Kidney (tissue), 14 donors: ENCODE data around the gene EIF5AL1. TPM values are rescaled to one million over a fixed set of nuclear protein-coding genes. Genes with fewer than 3 reads are reported as not detected.

ENCODE experiments used
- DNase-seq, 5 donors: peaks; one replicate each; pipeline ENCODE4 v3.0.0-alpha.2; 2013 to 2020
- FAIRE-seq: peaks from 2 replicates; lab custom pipeline; 2012; peaks lifted over from hg19 to GRCh38; lab: Jason Lieb, UNC
- H3K27ac ChIP-seq, 2 donors: one replicate each; pipeline ENCODE4 v1.7.0; 2013; ENCODE audit warnings: low read depth in 2 of 2, low read length in 2 of 2, inconsistent platforms in 1 of 2
- H3K27me3 ChIP-seq: one replicate; pipeline ENCODE4 v1.7.1; 2013; ENCODE audit warnings: low read length, inconsistent platforms; ENCODE audit not compliant: control insufficient read depth, insufficient read depth
- H3K36me3 ChIP-seq, 3 donors: one replicate each; pipeline versions ENCODE4 v1.7.0 to v1.7.1; 2013; ENCODE audit warnings: low read length in 3 of 3, control low read depth in 1 of 3, inconsistent platforms in 1 of 3; ENCODE audit not compliant: insufficient read depth in 3 of 3, control insufficient read depth in 2 of 3
- H3K4me1 ChIP-seq, 3 donors: one replicate each; pipeline versions ENCODE4 v1.7.0 to v1.7.1; 2013; ENCODE audit warnings: low read length in 3 of 3, inconsistent platforms in 1 of 3, low read depth in 1 of 3; ENCODE audit not compliant: control insufficient read depth in 2 of 3, insufficient read depth in 2 of 3
- H3K4me3 ChIP-seq, 3 donors: one replicate each; pipeline versions ENCODE4 v1.7.0 to v1.8.1; 2013; ENCODE audit warnings: low read length in 3 of 3, control low read depth in 1 of 3, inconsistent platforms in 1 of 3
- H3K9ac ChIP-seq, 3 donors: one replicate each; pipeline versions ENCODE4 v1.7.0 to v1.7.1; 2013; ENCODE audit warnings: low read length in 3 of 3, control low read depth in 1 of 3, inconsistent platforms in 1 of 3
- H3K9me3 ChIP-seq, 3 donors: one replicate each; pipeline versions ENCODE4 v1.7.0 to v1.7.1; 2013; ENCODE audit warnings: low read length in 3 of 3, control low read depth in 1 of 3, inconsistent platforms in 1 of 3; ENCODE audit not compliant: control insufficient read depth in 2 of 3, insufficient read depth in 1 of 3
- intact Hi-C: fragments of 100-400 bp; cut with DNase I; formaldehyde crosslinking; loops from one replicate; pipeline ENCODE4 v1.11.1; 2022
- polyA plus RNA-seq: library from polyadenylated mRNA; stranded (reverse); fragments of 350-450 nt; fragmentation: Illumina TruSeq; extraction: RNeasy Lipid Tissue Mini Kit (QIAGEN cat#74804); gene quantifications from one replicate; pipeline ENCODE4 v1.2.3, GENCODE V29; 2014; ENCODE audit warnings: low read depth, low replicate concordance; ENCODE audit not compliant: insufficient read depth
- total RNA-seq: library from RNA; stranded (reverse); fragmentation: NEBNext Ultra II Directional; extraction: Animal tissue kit (Norgen Biotek cat#: 25700); gene quantifications from one replicate; pipeline ENCODE4 v1.2.1, GENCODE V29; 2021
- TF ChIP-seq, protein P1 (sequence below): IDR thresholded peaks from 3 replicates; pipeline ENCODE4 v1.5.1; 2012; ENCODE audit warnings: mild to moderate bottlenecking, moderate library complexity, borderline replicate concordance; ENCODE audit not compliant: insufficient read depth; ENCODE audit errors: extremely low read depth
- donor health status: control.
- donor health status: control.
- donor health status: control.
- donor health status: control.
- donor health status: control.
- donor health status: DM: yes; HTN: yes; CAD: no.
- donor health status: Normal renal cell carcinoma (clear cell type).

The EIF5AL1 gene
- total and polyA plus RNA-seq, 2 donors from 2014 or later, result 0.54 to 1.4 TPM

DNA sequence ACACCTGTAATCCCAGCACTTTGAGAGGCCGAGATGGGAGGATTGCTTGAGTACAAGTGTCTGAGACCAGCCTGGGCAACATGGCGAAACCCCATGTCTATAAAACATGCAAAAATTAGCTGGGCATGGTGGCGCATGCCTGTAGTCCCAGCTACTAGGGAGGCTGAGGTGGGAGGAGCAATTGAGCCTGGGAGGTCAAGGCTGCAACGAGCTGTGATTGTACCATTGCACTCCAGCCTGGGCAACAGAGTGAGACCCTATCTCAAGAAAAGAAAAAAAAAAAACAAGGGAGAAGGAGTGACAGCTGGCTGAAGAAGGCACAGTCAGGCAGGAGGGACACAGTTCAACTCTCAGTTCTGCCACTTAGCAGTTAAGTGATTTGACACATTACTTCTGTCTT is 40.6 kb upstream of the EIF5AL1 start:
- TF ChIP-seq, protein P1, sequence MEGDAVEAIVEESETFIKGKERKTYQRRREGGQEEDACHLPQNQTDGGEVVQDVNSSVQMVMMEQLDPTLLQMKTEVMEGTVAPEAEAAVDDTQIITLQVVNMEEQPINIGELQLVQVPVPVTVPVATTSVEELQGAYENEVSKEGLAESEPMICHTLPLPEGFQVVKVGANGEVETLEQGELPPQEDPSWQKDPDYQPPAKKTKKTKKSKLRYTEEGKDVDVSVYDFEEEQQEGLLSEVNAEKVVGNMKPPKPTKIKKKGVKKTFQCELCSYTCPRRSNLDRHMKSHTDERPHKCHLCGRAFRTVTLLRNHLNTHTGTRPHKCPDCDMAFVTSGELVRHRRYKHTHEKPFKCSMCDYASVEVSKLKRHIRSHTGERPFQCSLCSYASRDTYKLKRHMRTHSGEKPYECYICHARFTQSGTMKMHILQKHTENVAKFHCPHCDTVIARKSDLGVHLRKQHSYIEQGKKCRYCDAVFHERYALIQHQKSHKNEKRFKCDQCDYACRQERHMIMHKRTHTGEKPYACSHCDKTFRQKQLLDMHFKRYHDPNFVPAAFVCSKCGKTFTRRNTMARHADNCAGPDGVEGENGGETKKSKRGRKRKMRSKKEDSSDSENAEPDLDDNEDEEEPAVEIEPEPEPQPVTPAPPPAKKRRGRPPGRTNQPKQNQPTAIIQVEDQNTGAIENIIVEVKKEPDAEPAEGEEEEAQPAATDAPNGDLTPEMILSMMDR, result no peak
- H3K4me3 ChIP-seq, result no peak overlapping the region
- H3K27me3 ChIP-seq, result no peaks in the 10 kb centered on the region
- no peak overlapping the region for H3K27ac ChIP-seq
- FAIRE-seq (no peak), DNase-seq (peak in 1 of 5 donors; percentile 10)
- H3K9me3 ChIP-seq, result no peaks in the 10 kb centered on the region
- intact Hi-C loops, result no loop called here
- H3K9ac ChIP-seq, result no peak overlapping the region
- H3K4me1 ChIP-seq, result peaks cover 0 to 2% (median 0%) of the 10 kb centered on the region in 3 donors
- H3K36me3 ChIP-seq, result no peaks in the 10 kb centered on the region

DNA sequence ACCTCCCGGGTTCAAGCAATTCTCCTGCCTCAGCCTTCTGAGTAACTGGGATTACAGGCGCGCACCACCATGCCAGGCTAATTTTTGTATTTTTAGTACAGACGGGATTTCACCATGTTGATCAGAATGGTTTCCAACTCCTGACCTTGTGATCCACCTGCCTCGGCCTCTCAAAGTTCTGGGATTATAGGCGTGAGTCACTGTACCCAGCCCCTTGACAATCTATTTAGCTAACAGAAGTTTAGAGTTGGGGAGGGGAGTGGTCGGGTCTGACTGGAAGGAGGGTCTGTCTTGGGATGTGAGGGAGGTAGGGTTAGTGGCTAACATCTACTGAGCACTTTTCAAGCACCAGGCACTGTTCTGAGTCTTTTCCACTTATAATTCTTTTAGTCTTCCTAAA is 39.9 kb upstream of the EIF5AL1 start:
- FAIRE-seq (no peak), DNase-seq (peak in 1 of 5 donors; percentile 8)
- intact Hi-C loops, result no loop called here
- Histone ChIP-seq H3K27ac (no peak overlapping the region), H3K9ac (no peak overlapping the region), H3K4me1 (peaks cover 0 to 2% (median 0%) of the 10 kb centered on the region in 3 donors), H3K27me3 (no peaks in the 10 kb centered on the region), H3K4me3 (no peak overlapping the region), H3K36me3 (no peaks in the 10 kb centered on the region), H3K9me3 (no peaks in the 10 kb centered on the region)
- TF ChIP-seq, protein P1, result no peak

DNA sequence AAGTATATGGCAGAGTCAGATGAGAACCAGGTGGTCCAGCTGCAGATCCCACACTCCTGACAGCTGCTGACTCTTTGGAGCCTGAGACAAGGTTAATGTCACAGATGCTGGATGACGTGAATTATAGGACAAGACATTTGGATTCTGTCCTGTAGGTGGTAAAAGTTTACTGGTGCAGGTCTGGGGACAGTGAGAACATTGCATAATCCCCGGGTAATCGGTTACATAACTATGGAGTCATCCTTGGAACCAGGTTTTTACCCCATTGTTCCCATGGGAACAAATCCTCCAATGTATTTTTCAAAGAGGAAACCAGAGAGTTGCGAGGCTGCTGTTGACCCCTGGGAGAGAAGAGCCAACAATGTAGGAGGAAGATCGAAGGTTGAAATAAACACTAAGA is 39.4 kb upstream of the EIF5AL1 start:
- FAIRE-seq (no peak), DNase-seq (peak in 1 of 5 donors; percentile 11)
- H3K4me1 ChIP-seq, result peaks cover 0 to 2% (median 0%) of the 10 kb centered on the region in 3 donors
- H3K9ac ChIP-seq, result no peak overlapping the region
- no peaks in the 10 kb centered on the region for H3K36me3 ChIP-seq
- H3K4me3 ChIP-seq, result no peak overlapping the region
- no peaks in the 10 kb centered on the region for H3K9me3 ChIP-seq
- TF ChIP-seq, protein P1, result no peak
- no peak overlapping the region for H3K27ac ChIP-seq
- no peaks in the 10 kb centered on the region for H3K27me3 ChIP-seq
- intact Hi-C loops, result no loop called here
